ENCODE results near the gene CSNK2B. TPM values are rescaled to one million over a fixed set of nuclear protein-coding genes. Genes with fewer than 3 reads are reported as not detected.

CSNK2B gene
- polyA plus RNA-seq, 2 of the 4 experiments (the other 2 are of a cell fraction), result 41.8 to 141 TPM

GRCh38 chr6:31631209-31631608 is 34.7 kb upstream of the CSNK2B start:
- no peak for FAIRE-seq

GRCh38 chr6:31631681-31632278 is 34.1 kb upstream of the CSNK2B start:
- H3K4me1 ChIP-seq, result no peaks in the 10 kb centered on the region
- TF ChIP-seq HEYL (CRISPR knock-in tag; IDR thresholded peaks at IDR 0.05) (no peak), BCL3 (IDR thresholded peaks at IDR 0.05) (no peak), POLR2AphosphoS2 (conservative IDR thresholded peaks at IDR 0.05; ENCODE audit: low read length) (no peak), FOXS1 (CRISPR knock-in tag; IDR thresholded peaks at IDR 0.05) (no peak), JUN (IDR thresholded peaks at IDR 0.05) (no peak)
- 94% methylated on average over 20 of the region's 32 CpGs for WGBS (ENCODE audit: missing lambda C conversion rate)
- no peak for DNase-seq (ENCODE audit: low read depth in 1 of 2, low spot score in 1 of 2)
- no peak overlapping the region for H3K4me3 ChIP-seq
- H3K9me3 ChIP-seq, result no peaks in the 10 kb centered on the region
- no peak overlapping the region for H3K27ac ChIP-seq
- FAIRE-seq, result no peak
- ChIA-PET CTCF (interaction anchor here (0.7 kb wide), 1 partner anchor 34 kb away, joined by 4 read pairs; no protein-coding TSS in a partner anchor), POLR2A (no interaction called here)
- no peak overlapping the region for H3K4me2 ChIP-seq
- no peak for ATAC-seq

More at GRCh38 chr6:31631209-31631608, 34.7 kb upstream of the CSNK2B start:
- TF ChIP-seq EHMT2 (IDR thresholded peaks at IDR 0.05; ENCODE audit: low read depth) (no peak), EP300 (IDR thresholded peaks at IDR 0.05) (no peak), ELK1 (IDR thresholded peaks at IDR 0.05; ENCODE audit: low read depth, low read length) (no peak), ESRRA (IDR thresholded peaks at IDR 0.05; ENCODE audit: borderline replicate concordance, low read length) (no peak), TFCP2L1 (CRISPR knock-in tag; IDR thresholded peaks at IDR 0.05) (no peak), FOSB (CRISPR knock-in tag; IDR thresholded peaks at IDR 0.05) (no peak), EHF (CRISPR knock-in tag; IDR thresholded peaks at IDR 0.05) (no peak), RAD21 (conservative IDR thresholded peaks at IDR 0.05 in 1 of 2, IDR thresholded peaks at IDR 0.05 in 1 of 2) (no peak), POLR2AphosphoS2 (conservative IDR thresholded peaks at IDR 0.05; ENCODE audit: low read length) (no peak), MAFK (IDR thresholded peaks at IDR 0.05; ENCODE audit: partially characterized antibody) (no peak), CHD2 (IDR thresholded peaks at IDR 0.05; ENCODE audit: low read length, partially characterized antibody) (no peak)
- no peaks in the 10 kb centered on the region for H3K4me1 ChIP-seq
- H3K4me2 ChIP-seq, result no peak overlapping the region
- no peak overlapping the region for H3K27ac ChIP-seq
- WGBS (ENCODE audit: missing lambda C conversion rate), result 90% methylated on average over 3 of the region's 16 CpGs
- H3K4me3 ChIP-seq, result no peak overlapping the region
- DNase-seq (ENCODE audit: low read depth in 1 of 2, low spot score in 1 of 2), result no peak
- no peak for ATAC-seq
- no peaks in the 10 kb centered on the region for H3K9me3 ChIP-seq
- CTCF ChIA-PET, result interaction anchor here (0.7 kb wide), 1 partner anchor 34 kb away, joined by 4 read pairs; no protein-coding TSS in a partner anchor
- POLR2A ChIA-PET, result no interaction called here

GRCh38 chr6:31632279-31632946 is 33.5 kb upstream of the CSNK2B start:
- no peak for DNase-seq (ENCODE audit: low read depth in 1 of 2, low spot score in 1 of 2)
- CTCF ChIA-PET, result interaction anchor here (1.0 to 2.2 kb wide), 2 partner anchors 9 to 86 kb away, joined by 4 to 7 read pairs; partner anchors contain the start of genes ATP6V1G2 and NFKBIL1
- 93% methylated on average over 26 of the region's 26 CpGs for WGBS (ENCODE audit: missing lambda C conversion rate)
- H3K9me3 ChIP-seq, result no peaks in the 10 kb centered on the region
- FAIRE-seq, result no peak
- H3K27ac ChIP-seq, result no peak overlapping the region
- no peak overlapping the region for H3K4me2 ChIP-seq
- no peak overlapping the region for H3K4me3 ChIP-seq
- POLR2A ChIA-PET, result interaction anchor here (0.8 kb wide), 1 partner anchor 10 kb away, joined by 3 read pairs; no protein-coding TSS in a partner anchor
- no peak for ATAC-seq
- no peaks in the 10 kb centered on the region for H3K4me1 ChIP-seq
- no peak for TF ChIP-seq HDAC2 (IDR thresholded peaks at IDR 0.05)
- TF ChIP-seq HOXB13 (CRISPR knock-in tag; IDR thresholded peaks at IDR 0.05; ENCODE audit: low read depth), result no peak
- TF ChIP-seq JUN (IDR thresholded peaks at IDR 0.05), result peak in 1 of 2 experiments; percentile 23; a peak in 1 of 5 replicates
- TF ChIP-seq EHF (CRISPR knock-in tag; IDR thresholded peaks at IDR 0.05), result no peak
